HepG2 (cell line): ENCODE results near the gene TBC1D7. TPM values are rescaled to one million over a fixed set of nuclear protein-coding genes. Genes with fewer than 3 reads are reported as not detected.

Experiments used
- ATAC-seq: fragments of 200-7000 bp; cut with Tn5 transposase; 3 replicates; pipeline ENCODE4 v1.9.1; 2020; ENCODE audit warnings: mild to moderate bottlenecking, moderate library complexity
- BruUV-seq: library from RNA; stranded (reverse); fragments of 400-500 nt; replicated peaks from 2 replicates; lab custom pipeline; 2021; lab: Mats Ljungman, UMichigan
- CTCF ChIA-PET: fragments of 300-600 bp; formaldehyde crosslinking; extraction: SDS; loops from one replicate; lab custom pipeline; 2021; ENCODE audit warnings: low total read pairs, inconsistent platforms, low intra/inter-chr PET ratio; lab: Yijun Ruan, JAX
- POLR2A ChIA-PET: fragments of 350-600 bp; sonication (Branson Sonifier 250); formaldehyde crosslinking; loops from one replicate; lab custom pipeline; 2020; ENCODE audit warnings: antibody characterized with exemption, inconsistent platforms; lab: Yijun Ruan, JAX
- DNase-seq: peaks from one replicate; pipeline ENCODE4 v3.0.0-alpha.2; 2015; ENCODE audit warnings: low spot score
- FAIRE-seq: peaks from 3 replicates; lab custom pipeline; 2011; peaks lifted over from hg19 to GRCh38; lab: Jason Lieb, UNC
- H2AFZ ChIP-seq: one replicate; pipeline ENCODE4 v1.6.1; 2011; ENCODE audit warnings: low read length, inconsistent platforms
- H3K27ac ChIP-seq: fragments of 300-600 bp; 3 replicates; pipeline ENCODE4 v1.8.0; 2011; ENCODE audit warnings: mixed run types, mild to moderate bottlenecking, mixed read lengths, low read length, inconsistent platforms; ENCODE audit not compliant: insufficient read depth; ENCODE audit errors: extremely low read length
- H3K27me3 ChIP-seq, 2 experiments: fragments of 200-600 bp in 1 of 2; 2 replicates in 1 of 2; 3 replicates in 1 of 2; pipeline versions ENCODE4 v1.6.0 to v1.8.0; 2011; ENCODE audit warnings: low read length in 2 of 2, mild to moderate bottlenecking in 2 of 2, moderate library complexity in 2 of 2, inconsistent platforms in 1 of 2; ENCODE audit not compliant: insufficient read depth in 2 of 2, control insufficient read depth in 1 of 2
- H3K36me3 ChIP-seq, 2 experiments: fragments of 200-600 bp in 1 of 2; replicated peaks in 1 of 2; 2 replicates in 1 of 2; 3 replicates in 1 of 2; pipeline versions ENCODE4 v1.5.1 to v1.8.0; 2011; ENCODE audit warnings: low read length in 2 of 2, inconsistent platforms in 1 of 2; ENCODE audit not compliant: insufficient read depth in 2 of 2, control insufficient read depth in 1 of 2
- H3K4me1 ChIP-seq: 2 replicates; pipeline ENCODE4 v1.5.1; 2012; ENCODE audit warnings: low read length, inconsistent platforms; ENCODE audit not compliant: insufficient read depth
- H3K4me2 ChIP-seq: 2 replicates; pipeline ENCODE4 v1.6.0; 2011; ENCODE audit warnings: low read depth, low read length, inconsistent platforms
- H3K4me3 ChIP-seq, 3 experiments: fragments of 200-600 bp in 1 of 3; sonication (generic), shearing (Covaris generic) in 1 of 3; replicated peaks in 1 of 3; 2 replicates each; pipeline ENCODE4 v1.5.1; 2011 to 2016; ENCODE audit warnings: low read length in 3 of 3, inconsistent platforms in 2 of 3, low read depth in 2 of 3, mild to moderate bottlenecking in 2 of 3, control low read depth in 1 of 3, mixed read lengths in 1 of 3; ENCODE audit not compliant: insufficient read depth in 1 of 3
- H3K79me2 ChIP-seq: one replicate; pipeline ENCODE4 v1.6.1; 2011; ENCODE audit warnings: low read length, inconsistent platforms; ENCODE audit not compliant: insufficient read depth
- H3K9ac ChIP-seq: 2 replicates; pipeline ENCODE4 v1.6.0; 2011; ENCODE audit warnings: mild to moderate bottlenecking, low read depth, low read length, inconsistent platforms; ENCODE audit not compliant: insufficient read depth
- H3K9me3 ChIP-seq: 2 replicates; pipeline ENCODE4 v1.5.1; 2012; ENCODE audit warnings: mild to moderate bottlenecking, low read length
- H4K20me1 ChIP-seq: 2 replicates; pipeline ENCODE4 v1.6.0; 2011; ENCODE audit warnings: inconsistent platforms, mild to moderate bottlenecking, low read length, moderate library complexity; ENCODE audit not compliant: insufficient read depth
- CEBPB ChIP-seq: IDR thresholded peaks from 2 replicates; pipeline ENCODE4 v1.6.1; 2011; ENCODE audit warnings: low read depth, low read length, improper control_type of control experiment, borderline replicate concordance
- FIP1L1 ChIP-seq: fragments of 200-400 bp; formaldehyde crosslinking; IDR thresholded peaks from 2 replicates; pipeline ENCODE4 v1.6.1; 2018; ENCODE audit warnings: low read depth, mild to moderate bottlenecking, low read length, moderate library complexity, borderline replicate concordance; ENCODE audit not compliant: insufficient read depth
- HDAC2 ChIP-seq: sonication (generic); formaldehyde crosslinking; IDR thresholded peaks from 2 replicates; pipeline ENCODE4 v1.4.0; 2020; ENCODE audit warnings: missing genetic modification reagents
- HDAC6 ChIP-seq: fragments of 200-600 bp; sonication (generic); IDR thresholded peaks from 2 replicates; pipeline ENCODE4 v1.7.0; 2017; ENCODE audit warnings: mild to moderate bottlenecking, antibody characterized with exemption, low read length, low read depth
- KDM4B ChIP-seq: sonication (generic); formaldehyde crosslinking; IDR thresholded peaks from 2 replicates; pipeline ENCODE4 v1.4.0; 2020; ENCODE audit warnings: missing genetic modification reagents
- PAWR ChIP-seq: sonication (generic); formaldehyde crosslinking; IDR thresholded peaks from 2 replicates; pipeline ENCODE4 v1.4.0; 2020; ENCODE audit warnings: missing genetic modification reagents, mild to moderate bottlenecking, borderline replicate concordance
- SP1 ChIP-seq, 2 experiments: fragments of 450-650 bp in 1 of 2; sonication (generic) in 1 of 2; formaldehyde crosslinking in 1 of 2; IDR thresholded peaks; 2 replicates each; pipeline versions ENCODE4 v1.4.0 to v1.6.1; 2016 to 2020; ENCODE audit warnings: missing genetic modification reagents in 1 of 2
- U2AF1 ChIP-seq: fragments of 200-400 bp; formaldehyde crosslinking; optimal IDR thresholded peaks from 2 replicates; pipeline ENCODE3; 2017; ENCODE audit warnings: mild to moderate bottlenecking, low read depth, low read length
- in situ Hi-C: cut with HindIII; loops from 2 replicates; pipeline ENCODE4 v1.10.0; 2017; ENCODE audit warnings: low pct_unique_long_range_greater_than_20kb; ENCODE audit not compliant: extremely low pct_ligation_motif_present
- intact Hi-C: fragments of 100-400 bp; cut with micrococcal nuclease; formaldehyde crosslinking; loops from one replicate; pipeline ENCODE4 v1.10.0; 2022; ENCODE audit not compliant: unreplicated experiment
- polyA plus RNA-seq, 8 experiments: library from polyadenylated mRNA; depleted of rRNA in 3 of 8; stranded (reverse) in 7 of 8; unstranded in 1 of 8; fragments of >200 nt; fragmentation: Illumina TruSeq in 4 of 8; extraction: Trizol in 4 of 8; gene quantifications; 2 replicates each; pipeline versions ENCODE4 v1.2.1 to v1.2.3, GENCODE V29; 2011 to 2016; ENCODE audit warnings: low read depth in 4 of 8, missing spikeins in 1 of 8, mixed read lengths in 1 of 8; ENCODE audit not compliant: insufficient read depth in 1 of 8
- total RNA-seq, 5 experiments: library from RNA; depleted of rRNA; stranded (reverse); fragments of >200 nt; fragmentation: Illumina TruSeq; extraction: Trizol; gene quantifications; 2 replicates each; pipeline ENCODE4 v1.2.3, GENCODE V29; 2016; ENCODE audit warnings: low read depth in 1 of 5
- TF ChIP-seq, protein P1 (sequence below): sonication (generic); formaldehyde crosslinking; IDR thresholded peaks from 2 replicates; pipeline ENCODE4 v1.4.0; 2020; ENCODE audit warnings: mild to moderate bottlenecking, missing genetic modification reagents
- TF ChIP-seq, protein P2 (sequence below): sonication (generic); formaldehyde crosslinking; IDR thresholded peaks from 2 replicates; pipeline ENCODE4 v1.5.0; 2020; ENCODE audit warnings: missing genetic modification reagents
- TF ChIP-seq, protein P3 (sequence below): sonication (generic); formaldehyde crosslinking; IDR thresholded peaks from 2 replicates; pipeline ENCODE4 v1.9.0; 2021; ENCODE audit warnings: missing genetic modification reagents, mild to moderate bottlenecking, borderline replicate concordance

The TBC1D7 gene
- total and polyA plus RNA-seq, 2 of the 13 experiments (the other 11 are each of a cell fraction or from before 2014, with no cell fraction given), result 23.3 to 30.8 TPM

DNA sequence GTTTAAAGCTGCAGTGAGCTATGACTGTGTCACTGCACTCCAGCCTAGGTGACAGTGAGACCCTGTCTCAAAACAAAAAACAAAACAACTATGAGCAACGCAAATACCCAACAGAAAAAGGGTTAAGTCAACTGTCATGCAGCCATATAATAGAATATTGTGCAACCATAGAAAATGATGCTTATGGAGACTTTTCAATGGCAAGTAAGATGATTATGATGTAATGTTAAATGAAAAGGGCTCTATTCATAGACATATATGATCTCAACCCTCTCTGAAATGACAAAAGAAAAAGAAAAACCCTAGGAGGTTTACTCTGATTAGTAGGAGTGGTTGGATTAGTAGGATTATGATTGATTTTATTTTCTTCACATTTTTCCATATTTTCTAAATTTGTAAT, 41.3 kb upstream of the TBC1D7 start (continued):
- TF ChIP-seq, protein P1, sequence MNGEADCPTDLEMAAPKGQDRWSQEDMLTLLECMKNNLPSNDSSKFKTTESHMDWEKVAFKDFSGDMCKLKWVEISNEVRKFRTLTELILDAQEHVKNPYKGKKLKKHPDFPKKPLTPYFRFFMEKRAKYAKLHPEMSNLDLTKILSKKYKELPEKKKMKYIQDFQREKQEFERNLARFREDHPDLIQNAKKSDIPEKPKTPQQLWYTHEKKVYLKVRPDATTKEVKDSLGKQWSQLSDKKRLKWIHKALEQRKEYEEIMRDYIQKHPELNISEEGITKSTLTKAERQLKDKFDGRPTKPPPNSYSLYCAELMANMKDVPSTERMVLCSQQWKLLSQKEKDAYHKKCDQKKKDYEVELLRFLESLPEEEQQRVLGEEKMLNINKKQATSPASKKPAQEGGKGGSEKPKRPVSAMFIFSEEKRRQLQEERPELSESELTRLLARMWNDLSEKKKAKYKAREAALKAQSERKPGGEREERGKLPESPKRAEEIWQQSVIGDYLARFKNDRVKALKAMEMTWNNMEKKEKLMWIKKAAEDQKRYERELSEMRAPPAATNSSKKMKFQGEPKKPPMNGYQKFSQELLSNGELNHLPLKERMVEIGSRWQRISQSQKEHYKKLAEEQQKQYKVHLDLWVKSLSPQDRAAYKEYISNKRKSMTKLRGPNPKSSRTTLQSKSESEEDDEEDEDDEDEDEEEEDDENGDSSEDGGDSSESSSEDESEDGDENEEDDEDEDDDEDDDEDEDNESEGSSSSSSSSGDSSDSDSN, result no peak
- TF ChIP-seq U2AF1, result no peak
- no peak for TF ChIP-seq SP1 (IDR thresholded peaks at IDR 0.05)
- no peak for TF ChIP-seq SP1 (CRISPR knock-in tag; IDR thresholded peaks at IDR 0.05)
- TF ChIP-seq KDM4B (CRISPR knock-in tag), result no peak
- peak; percentile 66 for TF ChIP-seq CEBPB
- TF ChIP-seq HDAC2 (CRISPR knock-in tag), result no peak
- no peak for TF ChIP-seq PAWR (CRISPR knock-in tag)
- TF ChIP-seq, protein P2, sequence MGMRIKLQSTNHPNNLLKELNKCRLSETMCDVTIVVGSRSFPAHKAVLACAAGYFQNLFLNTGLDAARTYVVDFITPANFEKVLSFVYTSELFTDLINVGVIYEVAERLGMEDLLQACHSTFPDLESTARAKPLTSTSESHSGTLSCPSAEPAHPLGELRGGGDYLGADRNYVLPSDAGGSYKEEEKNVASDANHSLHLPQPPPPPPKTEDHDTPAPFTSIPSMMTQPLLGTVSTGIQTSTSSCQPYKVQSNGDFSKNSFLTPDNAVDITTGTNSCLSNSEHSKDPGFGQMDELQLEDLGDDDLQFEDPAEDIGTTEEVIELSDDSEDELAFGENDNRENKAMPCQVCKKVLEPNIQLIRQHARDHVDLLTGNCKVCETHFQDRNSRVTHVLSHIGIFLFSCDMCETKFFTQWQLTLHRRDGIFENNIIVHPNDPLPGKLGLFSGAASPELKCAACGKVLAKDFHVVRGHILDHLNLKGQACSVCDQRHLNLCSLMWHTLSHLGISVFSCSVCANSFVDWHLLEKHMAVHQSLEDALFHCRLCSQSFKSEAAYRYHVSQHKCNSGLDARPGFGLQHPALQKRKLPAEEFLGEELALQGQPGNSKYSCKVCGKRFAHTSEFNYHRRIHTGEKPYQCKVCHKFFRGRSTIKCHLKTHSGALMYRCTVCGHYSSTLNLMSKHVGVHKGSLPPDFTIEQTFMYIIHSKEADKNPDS (CRISPR knock-in tag), result no peak
- no peak for TF ChIP-seq HDAC6
- TF ChIP-seq, all 625 proteins: peak for 2

DNA sequence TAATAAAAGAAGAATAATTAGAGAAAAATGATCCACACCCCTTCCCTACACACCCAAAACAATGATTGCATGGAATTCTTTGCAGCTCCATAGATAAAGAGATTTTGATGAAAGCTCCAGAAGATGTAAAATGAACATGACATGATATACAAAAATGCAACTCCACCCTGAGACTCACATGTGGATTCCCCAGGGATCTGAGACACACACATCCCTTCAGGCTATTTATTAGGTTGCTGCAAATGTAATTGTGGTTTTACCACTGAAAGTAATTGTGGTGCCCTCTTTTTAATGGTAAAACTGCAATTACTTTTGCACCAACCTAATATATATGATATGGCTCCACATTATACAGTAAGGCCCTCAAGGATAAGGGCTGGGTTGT, 40.4 kb upstream of the TBC1D7 start:
- H3K27me3 ChIP-seq, result no peaks in the 10 kb centered on the region
- no peak for TF ChIP-seq FIP1L1
- TF ChIP-seq, protein P3, sequence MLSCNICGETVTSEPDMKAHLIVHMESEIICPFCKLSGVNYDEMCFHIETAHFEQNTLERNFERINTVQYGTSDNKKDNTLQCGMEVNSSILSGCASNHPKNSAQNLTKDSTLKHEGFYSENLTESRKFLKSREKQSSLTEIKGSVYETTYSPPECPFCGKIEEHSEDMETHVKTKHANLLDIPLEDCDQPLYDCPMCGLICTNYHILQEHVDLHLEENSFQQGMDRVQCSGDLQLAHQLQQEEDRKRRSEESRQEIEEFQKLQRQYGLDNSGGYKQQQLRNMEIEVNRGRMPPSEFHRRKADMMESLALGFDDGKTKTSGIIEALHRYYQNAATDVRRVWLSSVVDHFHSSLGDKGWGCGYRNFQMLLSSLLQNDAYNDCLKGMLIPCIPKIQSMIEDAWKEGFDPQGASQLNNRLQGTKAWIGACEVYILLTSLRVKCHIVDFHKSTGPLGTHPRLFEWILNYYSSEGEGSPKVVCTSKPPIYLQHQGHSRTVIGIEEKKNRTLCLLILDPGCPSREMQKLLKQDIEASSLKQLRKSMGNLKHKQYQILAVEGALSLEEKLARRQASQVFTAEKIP, result no peak
- no peak overlapping the region for H3K4me2 ChIP-seq
- no peak overlapping the region for H3K9ac ChIP-seq
- no peaks in the 10 kb centered on the region for H3K9me3 ChIP-seq
- peaks cover 16% of the 10 kb centered on the region for H3K4me1 ChIP-seq
- BruUV-seq, result no TSS peak
- in situ Hi-C loops, result no loop called here
- ATAC-seq (no peak), DNase-seq (no peak), FAIRE-seq (no peak)
- H3K79me2 ChIP-seq, result no peaks in the 10 kb centered on the region
- H4K20me1 ChIP-seq, result no peaks in the 10 kb centered on the region; the same call in 1 of the 2 replicates
- intact Hi-C loops, result no loop called here
- no peak overlapping the region for H2AFZ ChIP-seq
- H3K4me3 ChIP-seq, result no peak overlapping the region
- ChIA-PET POLR2A (no interaction called here), CTCF (no interaction called here)
- no peak overlapping the region for H3K27ac ChIP-seq
- peaks cover 0 to 1% of the 10 kb centered on the region in 2 experiments; a peak in 2 of 5 replicates for H3K36me3 ChIP-seq
